GM12801 (cell line): ENCODE data around the gene PAQR9.

ENCODE experiments used
- CTCF ChIP-seq: IDR thresholded peaks from one replicate; pipeline ENCODE4 v1.5.1; 2011; ENCODE audit warnings: control low read depth; ENCODE audit not compliant: insufficient read length; ENCODE audit errors: extremely low read depth

The PAQR9 gene

GRCh38 chr3:142940472-142940871, 23.0 kb downstream of the PAQR9 start:
- no peak for TF ChIP-seq CTCF

GRCh38 chr3:142940000-142940399, 23.5 kb downstream of the PAQR9 start:
- TF ChIP-seq CTCF = no peak

GRCh38 chr3:142935963-142936362, 27.5 kb downstream of the PAQR9 start:
- TF ChIP-seq CTCF = no peak

GRCh38 chr3:142934887-142935269, 28.6 kb downstream of the PAQR9 start:
- no peak for TF ChIP-seq CTCF

GRCh38 chr3:142934128-142934886, 29.2 kb downstream of the PAQR9 start:
- TF ChIP-seq CTCF = no peak

- TF ChIP-seq CTCF = no peak
Measured at GRCh38 chr3:142931222-142931621, 32.3 kb downstream of the PAQR9 start.

GRCh38 chr3:142930463-142930862, 33.0 kb downstream of the PAQR9 start:
- TF ChIP-seq CTCF = no peak
